ENCODE results near the gene TCF7L2.

TCF7L2 gene

DNA sequence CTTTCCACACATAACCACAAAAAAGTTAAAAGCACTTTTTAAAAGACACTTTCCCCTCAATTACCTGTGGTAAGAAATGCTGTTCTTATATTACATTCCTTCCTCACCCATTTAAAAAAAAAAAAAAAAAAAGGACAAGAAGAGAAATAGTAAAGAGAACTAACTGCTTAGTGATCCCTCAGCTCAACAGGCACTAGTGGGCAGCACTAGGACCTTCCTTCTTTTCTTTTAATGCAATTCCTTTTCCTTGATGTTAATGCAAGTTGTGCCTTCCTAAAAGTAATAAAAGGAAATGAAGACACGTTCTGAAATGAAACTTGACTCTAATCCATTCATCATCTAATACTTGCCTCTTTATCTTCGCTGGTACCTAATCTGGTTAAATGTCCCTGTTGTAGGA, 189.7 kb downstream of the TCF7L2 start:
- TF ChIP-seq TAF1 (IDR thresholded peaks at IDR 0.05; ENCODE audit: borderline replicate concordance, insufficient read depth, low read length) (no peak), FOXP2 (optimal IDR thresholded peaks at IDR 0.05; ENCODE audit: borderline replicate concordance, extremely low read depth, extremely low read length, insufficient read depth) (no peak), SIN3A (IDR thresholded peaks at IDR 0.05; ENCODE audit: borderline replicate concordance, insufficient read depth, low read length) (no peak)
- TF ChIP-seq, protein P1, sequence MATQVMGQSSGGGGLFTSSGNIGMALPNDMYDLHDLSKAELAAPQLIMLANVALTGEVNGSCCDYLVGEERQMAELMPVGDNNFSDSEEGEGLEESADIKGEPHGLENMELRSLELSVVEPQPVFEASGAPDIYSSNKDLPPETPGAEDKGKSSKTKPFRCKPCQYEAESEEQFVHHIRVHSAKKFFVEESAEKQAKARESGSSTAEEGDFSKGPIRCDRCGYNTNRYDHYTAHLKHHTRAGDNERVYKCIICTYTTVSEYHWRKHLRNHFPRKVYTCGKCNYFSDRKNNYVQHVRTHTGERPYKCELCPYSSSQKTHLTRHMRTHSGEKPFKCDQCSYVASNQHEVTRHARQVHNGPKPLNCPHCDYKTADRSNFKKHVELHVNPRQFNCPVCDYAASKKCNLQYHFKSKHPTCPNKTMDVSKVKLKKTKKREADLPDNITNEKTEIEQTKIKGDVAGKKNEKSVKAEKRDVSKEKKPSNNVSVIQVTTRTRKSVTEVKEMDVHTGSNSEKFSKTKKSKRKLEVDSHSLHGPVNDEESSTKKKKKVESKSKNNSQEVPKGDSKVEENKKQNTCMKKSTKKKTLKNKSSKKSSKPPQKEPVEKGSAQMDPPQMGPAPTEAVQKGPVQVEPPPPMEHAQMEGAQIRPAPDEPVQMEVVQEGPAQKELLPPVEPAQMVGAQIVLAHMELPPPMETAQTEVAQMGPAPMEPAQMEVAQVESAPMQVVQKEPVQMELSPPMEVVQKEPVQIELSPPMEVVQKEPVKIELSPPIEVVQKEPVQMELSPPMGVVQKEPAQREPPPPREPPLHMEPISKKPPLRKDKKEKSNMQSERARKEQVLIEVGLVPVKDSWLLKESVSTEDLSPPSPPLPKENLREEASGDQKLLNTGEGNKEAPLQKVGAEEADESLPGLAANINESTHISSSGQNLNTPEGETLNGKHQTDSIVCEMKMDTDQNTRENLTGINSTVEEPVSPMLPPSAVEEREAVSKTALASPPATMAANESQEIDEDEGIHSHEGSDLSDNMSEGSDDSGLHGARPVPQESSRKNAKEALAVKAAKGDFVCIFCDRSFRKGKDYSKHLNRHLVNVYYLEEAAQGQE (IDR thresholded peaks at IDR 0.05; ENCODE audit: insufficient read depth in 1 of 2, low read depth in 2 of 2, low read length in 2 of 2), result no peak

DNA sequence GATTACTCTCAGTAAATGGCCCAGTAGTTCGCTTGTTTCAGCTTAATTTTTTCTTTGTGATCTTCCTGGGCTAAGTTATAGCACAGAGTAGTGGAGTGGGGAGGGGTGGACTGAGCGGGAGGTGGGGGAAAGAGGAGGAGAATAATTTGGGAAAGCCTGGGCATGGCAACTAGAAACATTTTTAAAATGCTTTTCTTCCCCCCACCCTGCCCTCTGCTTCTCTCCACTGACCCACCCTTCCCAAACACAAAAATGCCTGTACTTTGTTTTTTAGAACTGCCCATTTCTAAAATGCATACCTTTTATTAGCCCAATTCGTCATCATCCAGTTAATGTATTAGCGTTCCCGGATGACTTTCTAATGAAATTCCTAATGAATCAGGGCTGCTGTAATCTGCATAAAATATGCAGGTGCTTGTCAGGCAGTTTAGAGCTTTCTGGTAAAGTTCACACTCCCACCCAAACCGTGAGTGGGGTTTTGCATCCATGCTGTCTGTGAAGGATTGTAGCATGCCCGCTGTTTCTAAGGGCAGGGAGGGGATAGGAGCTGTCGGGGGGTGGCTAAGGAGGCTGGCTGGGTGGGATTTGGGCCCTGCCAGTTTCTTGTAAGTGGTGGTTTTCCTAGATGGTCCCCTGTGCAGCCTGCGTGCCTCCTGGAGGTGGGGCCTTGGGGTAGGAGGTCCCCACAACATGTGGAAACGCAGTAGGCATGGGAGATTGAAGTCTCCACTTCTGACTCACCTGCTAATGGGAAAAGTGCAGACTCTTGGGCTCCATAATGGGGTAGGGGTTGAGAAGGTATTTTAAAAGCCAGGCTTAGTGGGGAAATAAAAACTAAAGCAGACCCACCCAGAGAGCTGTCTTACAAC, 190.3 kb downstream of the TCF7L2 start:
- no peak for TF ChIP-seq TAF1 (IDR thresholded peaks at IDR 0.05; ENCODE audit: borderline replicate concordance, insufficient read depth, low read length)
- no peak for TF ChIP-seq SIN3A (IDR thresholded peaks at IDR 0.05; ENCODE audit: borderline replicate concordance, insufficient read depth, low read length)
- TF ChIP-seq, protein P1 (IDR thresholded peaks at IDR 0.05; ENCODE audit: insufficient read depth in 1 of 2, low read depth in 2 of 2, low read length in 2 of 2), result no peak
- no peak for TF ChIP-seq FOXP2 (optimal IDR thresholded peaks at IDR 0.05; ENCODE audit: borderline replicate concordance, extremely low read depth, extremely low read length, insufficient read depth)
- no peak for TF ChIP-seq POLR2AphosphoS5 (IDR thresholded peaks at IDR 0.05; ENCODE audit: low read depth, low read length)

DNA sequence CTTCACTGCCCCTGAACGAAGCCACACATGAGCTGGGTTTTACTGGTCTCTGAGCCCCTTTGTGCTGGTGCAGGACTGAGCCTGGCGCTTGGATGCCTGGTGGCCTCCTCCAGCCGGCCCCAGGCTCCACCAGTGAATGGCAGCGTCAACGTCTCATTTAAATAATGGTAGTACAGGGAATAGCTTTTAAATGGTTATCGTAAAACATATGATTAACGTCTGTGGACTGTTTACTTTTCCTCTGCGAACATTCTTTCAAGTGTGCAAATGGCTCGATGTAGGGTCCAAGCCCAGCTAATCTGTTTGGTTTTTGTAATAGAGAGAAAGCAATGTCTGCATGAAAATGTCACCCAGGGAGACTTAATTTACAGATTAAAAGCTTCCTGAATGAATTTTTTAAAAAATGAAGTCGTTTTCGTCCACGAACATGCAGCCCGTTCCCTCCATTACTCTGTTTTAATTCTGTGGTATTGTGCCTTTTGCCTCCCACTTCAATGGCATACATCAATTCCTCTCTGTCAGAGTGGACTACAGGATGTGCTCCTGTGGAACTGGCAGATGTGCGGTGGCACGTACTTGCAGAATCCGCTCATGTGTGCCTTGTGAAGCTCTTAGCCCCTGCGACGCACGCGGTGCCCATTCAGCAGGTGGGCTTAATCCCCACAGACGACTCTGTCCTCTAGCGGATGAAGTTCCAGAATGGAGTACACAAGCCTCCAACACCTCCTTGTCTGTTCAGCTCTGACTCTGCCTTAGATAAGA, 192.7 kb downstream of the TCF7L2 start:
- TF ChIP-seq FOXP2 (optimal IDR thresholded peaks at IDR 0.05; ENCODE audit: borderline replicate concordance, extremely low read depth, extremely low read length, insufficient read depth), result no peak
- no peak for TF ChIP-seq SIN3A (IDR thresholded peaks at IDR 0.05; ENCODE audit: borderline replicate concordance, insufficient read depth, low read length)
- no peak for TF ChIP-seq POLR2AphosphoS5 (IDR thresholded peaks at IDR 0.05; ENCODE audit: low read depth, low read length)
- TF ChIP-seq, protein P1 (IDR thresholded peaks at IDR 0.05; ENCODE audit: insufficient read depth in 1 of 2, low read depth in 2 of 2, low read length in 2 of 2), result no peak
- no peak for TF ChIP-seq TAF1 (IDR thresholded peaks at IDR 0.05; ENCODE audit: borderline replicate concordance, insufficient read depth, low read length)

DNA sequence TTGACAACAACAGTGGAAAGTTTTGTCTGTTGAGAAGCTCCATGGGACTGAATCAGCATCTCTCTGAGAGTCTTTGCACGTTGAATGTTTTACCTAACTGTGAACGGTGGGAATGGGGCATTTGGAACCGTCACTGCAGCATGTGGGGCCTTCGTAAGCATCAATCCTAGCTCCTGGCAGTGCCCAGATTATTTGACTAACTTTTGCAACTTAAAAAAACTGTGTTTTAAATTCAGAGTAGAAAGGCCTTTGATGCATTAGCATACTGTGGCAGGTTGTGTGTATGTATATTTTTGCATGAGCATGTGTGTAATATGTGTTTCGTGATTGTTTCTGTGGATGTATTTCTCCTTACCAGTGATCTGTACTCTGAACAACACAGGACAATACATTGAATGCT, 194.5 kb downstream of the TCF7L2 start:
- TF ChIP-seq POLR2AphosphoS5 (IDR thresholded peaks at IDR 0.05; ENCODE audit: low read depth, low read length) (no peak), SIN3A (IDR thresholded peaks at IDR 0.05; ENCODE audit: borderline replicate concordance, insufficient read depth, low read length) (no peak), FOXP2 (optimal IDR thresholded peaks at IDR 0.05; ENCODE audit: borderline replicate concordance, extremely low read depth, extremely low read length, insufficient read depth) (no peak), TAF1 (IDR thresholded peaks at IDR 0.05; ENCODE audit: borderline replicate concordance, insufficient read depth, low read length) (no peak)
- TF ChIP-seq, protein P1 (IDR thresholded peaks at IDR 0.05; ENCODE audit: insufficient read depth in 1 of 2, low read depth in 2 of 2, low read length in 2 of 2), result no peak

All from PFSK-1 (cell line).